K562 (cell line): ENCODE data around the gene LIPE. TPM values are rescaled to one million over a fixed set of nuclear protein-coding genes. Genes with fewer than 3 reads are reported as not detected.
A peak's percentile ranks its signal among the peaks of the same experiment; 100 is the strongest.

Experiments
- BRCA1 ChIP-seq, 2 experiments: fragments of 450-650 bp in 1 of 2; sonication (generic) in 1 of 2; formaldehyde crosslinking in 1 of 2; IDR thresholded peaks; 2 replicates each; pipeline versions ENCODE4 v1.5.0 to v1.6.1; 2017 to 2020; ENCODE audit warnings: mild to moderate bottlenecking in 1 of 2, missing genetic modification reagents in 1 of 2
- CBFB ChIP-seq: sonication (generic); formaldehyde crosslinking; IDR thresholded peaks from 2 replicates; pipeline ENCODE4 v1.4.0; 2020; ENCODE audit warnings: mild to moderate bottlenecking, missing genetic modification reagents
- CBX8 ChIP-seq: fragments of 200-600 bp; sonication (generic); IDR thresholded peaks from 2 replicates; pipeline ENCODE4 v1.6.1; 2012; ENCODE audit warnings: borderline replicate concordance, mixed run types, low read depth, mild to moderate bottlenecking, moderate library complexity, mixed read lengths, low read length, control low read depth, inconsistent platforms; ENCODE audit not compliant: poor library complexity, severe bottlenecking; ENCODE audit errors: extremely low read depth
- CTCFL ChIP-seq: IDR thresholded peaks from 2 replicates; pipeline ENCODE4 v1.6.1; 2011; ENCODE audit warnings: borderline replicate concordance, low read depth, mild to moderate bottlenecking, moderate library complexity, low read length; ENCODE audit not compliant: insufficient read depth, poor library complexity, severe bottlenecking
- CUX1 ChIP-seq: fragments of 200-800 bp; sonication (Bioruptor generic); IDR thresholded peaks from 2 replicates; pipeline ENCODE4 v1.6.1; 2016; ENCODE audit warnings: missing genetic modification characterization, missing compliant biosample characterization
- ESRRA ChIP-seq: fragments of 450-650 bp; IDR thresholded peaks from 2 replicates; pipeline ENCODE4 v1.6.1; 2014; ENCODE audit warnings: low read depth, mild to moderate bottlenecking, moderate library complexity, borderline replicate concordance
- FOXP4 ChIP-seq: sonication (generic); formaldehyde crosslinking; IDR thresholded peaks from 2 replicates; pipeline ENCODE4 v1.8.0; 2022; ENCODE audit warnings: mild to moderate bottlenecking, missing genetic modification reagents, borderline replicate concordance
- HES1 ChIP-seq: fragments of 450-650 bp; IDR thresholded peaks from 2 replicates; pipeline ENCODE4 v1.6.1; 2016; ENCODE audit warnings: low read depth, mild to moderate bottlenecking, moderate library complexity
- ILK ChIP-seq: fragments of 450-650 bp; IDR thresholded peaks from 2 replicates; pipeline ENCODE4 v1.6.1; 2016; ENCODE audit warnings: missing genetic modification characterization, low read depth, mild to moderate bottlenecking, missing compliant biosample characterization, moderate library complexity, borderline replicate concordance
- MTA2 ChIP-seq: fragments of 450-650 bp; IDR thresholded peaks from 2 replicates; pipeline ENCODE4 v1.6.1; 2016; ENCODE audit warnings: low read depth
- PHF20 ChIP-seq: fragments of 450-650 bp; IDR thresholded peaks from 2 replicates; pipeline ENCODE4 v1.6.1; 2018; ENCODE audit not compliant: partially characterized antibody
- TAF9B ChIP-seq: fragments of 450-650 bp; IDR thresholded peaks from 2 replicates; pipeline ENCODE4 v1.6.1; 2018; ENCODE audit warnings: mild to moderate bottlenecking; ENCODE audit not compliant: partially characterized antibody
- UBTF ChIP-seq, 2 experiments: IDR thresholded peaks; 2 replicates each; pipeline ENCODE4 v1.6.1; 2012; ENCODE audit warnings: improper control_type of control experiment in 2 of 2, low read depth in 2 of 2, low read length in 2 of 2, borderline replicate concordance in 1 of 2
- ZNF140 ChIP-seq: fragments of 250-450 bp; sonication (Bioruptor Pico); IDR thresholded peaks from 2 replicates; pipeline ENCODE4 v1.8.0; 2021; ENCODE audit warnings: moderate library complexity, mild to moderate bottlenecking, inconsistent platforms
- polyA plus RNA-seq, 8 experiments: library from polyadenylated mRNA; depleted of rRNA in 4 of 8; stranded (reverse) in 5 of 8; unstranded in 3 of 8; fragments of >200 nt; fragmentation: Nextera tagmentation in 2 of 8; fragmentation: Illumina TruSeq in 1 of 8; extraction: Ambion mirVana in 2 of 8; extraction: Trizol in 1 of 8; gene quantifications; 2 replicates each; pipeline versions ENCODE4 v1.2.1 to v1.2.3, GENCODE V29; 2011 to 2014; ENCODE audit warnings: inconsistent platforms in 1 of 8, missing spikeins in 1 of 8
- total RNA-seq, 7 experiments: library from RNA; depleted of rRNA in 6 of 7; stranded (reverse); fragments of >200 nt in 6 of 7; fragmentation: Illumina TruSeq in 2 of 7; extraction: Trizol in 2 of 7; gene quantifications; 2 replicates each; pipeline versions ENCODE4 v1.2.1 to v1.2.3, GENCODE V29; 2011 to 2021; ENCODE audit warnings: low replicate concordance in 1 of 7

LIPE gene
- total and polyA plus RNA-seq, 9 of the 15 experiments (the other 6 are each of a cell fraction or from before 2014, with no cell fraction given) = 0.22 TPM; not detected in 8

- TF ChIP-seq CUX1 (CRISPR knock-in tag) = no peak
- peak; percentile 49; the same call in 1 of the 2 replicates for TF ChIP-seq ESRRA
- no peak for TF ChIP-seq CBX8
- no peak for TF ChIP-seq HES1
- peak; percentile 41 for TF ChIP-seq CTCFL
- no peak for TF ChIP-seq MTA2
- no peak for TF ChIP-seq PHF20
- TF ChIP-seq FOXP4 = no peak
- TF ChIP-seq ZNF140 (CRISPR knock-in tag) = no peak
- TF ChIP-seq UBTF (IDR thresholded peaks at IDR 0.05; ENCODE audit: borderline replicate concordance in 1 of 2, low read depth in 2 of 2, low read length in 2 of 2) = 0 out of 4 replicates have a peak, but pooled peaks of 1 of the 2 experiments have one; percentile 39
- TF ChIP-seq ILK (tag) = no peak
- no peak for TF ChIP-seq TAF9B
- TF ChIP-seq BRCA1 (IDR thresholded peaks at IDR 0.05) = no peak
- TF ChIP-seq BRCA1 (CRISPR knock-in tag; IDR thresholded peaks at IDR 0.05) = no peak
- no peak for TF ChIP-seq CBFB (CRISPR knock-in tag)
Measured at GRCh38 chr19:42424712-42425131, 2.5 kb downstream of the LIPE start (continued).
